ENCODE measurements around the gene DGKG.

Gene DGKG

DNA sequence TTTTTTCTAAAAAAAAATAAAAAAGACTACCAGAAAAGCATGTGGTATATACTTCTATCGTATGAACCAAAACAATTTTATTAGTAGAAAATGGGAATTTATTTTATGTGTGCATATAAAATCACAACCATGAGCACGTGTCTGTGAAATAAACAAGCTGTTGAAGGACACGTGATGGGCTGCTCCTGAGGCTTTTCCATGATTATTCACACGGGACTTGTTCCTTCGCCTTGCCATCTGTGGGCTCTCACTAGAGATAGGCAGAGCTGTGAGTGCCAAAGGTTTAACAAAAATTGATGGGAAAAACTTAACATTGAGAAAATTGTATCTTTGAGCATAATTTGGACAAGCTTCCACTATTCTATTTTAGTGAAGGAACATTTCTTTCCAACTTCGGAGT is 240.8 kb downstream of the DGKG start:
- H3K4me3 ChIP-seq (ENCODE audit: low read length), result no peak overlapping the region
- TF ChIP-seq, protein P1, sequence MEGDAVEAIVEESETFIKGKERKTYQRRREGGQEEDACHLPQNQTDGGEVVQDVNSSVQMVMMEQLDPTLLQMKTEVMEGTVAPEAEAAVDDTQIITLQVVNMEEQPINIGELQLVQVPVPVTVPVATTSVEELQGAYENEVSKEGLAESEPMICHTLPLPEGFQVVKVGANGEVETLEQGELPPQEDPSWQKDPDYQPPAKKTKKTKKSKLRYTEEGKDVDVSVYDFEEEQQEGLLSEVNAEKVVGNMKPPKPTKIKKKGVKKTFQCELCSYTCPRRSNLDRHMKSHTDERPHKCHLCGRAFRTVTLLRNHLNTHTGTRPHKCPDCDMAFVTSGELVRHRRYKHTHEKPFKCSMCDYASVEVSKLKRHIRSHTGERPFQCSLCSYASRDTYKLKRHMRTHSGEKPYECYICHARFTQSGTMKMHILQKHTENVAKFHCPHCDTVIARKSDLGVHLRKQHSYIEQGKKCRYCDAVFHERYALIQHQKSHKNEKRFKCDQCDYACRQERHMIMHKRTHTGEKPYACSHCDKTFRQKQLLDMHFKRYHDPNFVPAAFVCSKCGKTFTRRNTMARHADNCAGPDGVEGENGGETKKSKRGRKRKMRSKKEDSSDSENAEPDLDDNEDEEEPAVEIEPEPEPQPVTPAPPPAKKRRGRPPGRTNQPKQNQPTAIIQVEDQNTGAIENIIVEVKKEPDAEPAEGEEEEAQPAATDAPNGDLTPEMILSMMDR (conservative IDR thresholded peaks at IDR 0.05; ENCODE audit: low read depth, low read length), result no peak
- DNase-seq (ENCODE audit: low read depth), result no peak

DNA sequence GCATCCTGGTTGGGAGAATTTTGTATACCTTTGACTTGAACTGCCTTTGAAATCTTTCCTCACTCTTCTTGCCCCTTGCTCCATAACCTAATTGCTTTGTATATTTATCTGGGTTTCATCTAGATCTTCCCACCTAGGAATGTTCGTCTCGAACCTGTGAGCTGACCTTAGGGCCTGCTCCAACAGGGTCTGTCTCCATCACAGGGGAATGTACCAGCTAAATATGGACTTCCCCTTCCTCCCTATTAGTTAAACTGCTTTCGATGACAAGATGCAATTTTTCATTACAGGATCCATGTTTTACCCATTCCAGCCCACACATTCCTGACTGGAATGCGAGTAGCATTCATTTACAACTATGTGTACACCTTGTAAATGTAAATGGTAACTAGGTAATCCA is 242.5 kb downstream of the DGKG start:
- no peak overlapping the region for H3K4me3 ChIP-seq (ENCODE audit: low read length)
- no peak for DNase-seq (ENCODE audit: low read depth)
- TF ChIP-seq, protein P1 (conservative IDR thresholded peaks at IDR 0.05; ENCODE audit: low read depth, low read length), result no peak

DNA sequence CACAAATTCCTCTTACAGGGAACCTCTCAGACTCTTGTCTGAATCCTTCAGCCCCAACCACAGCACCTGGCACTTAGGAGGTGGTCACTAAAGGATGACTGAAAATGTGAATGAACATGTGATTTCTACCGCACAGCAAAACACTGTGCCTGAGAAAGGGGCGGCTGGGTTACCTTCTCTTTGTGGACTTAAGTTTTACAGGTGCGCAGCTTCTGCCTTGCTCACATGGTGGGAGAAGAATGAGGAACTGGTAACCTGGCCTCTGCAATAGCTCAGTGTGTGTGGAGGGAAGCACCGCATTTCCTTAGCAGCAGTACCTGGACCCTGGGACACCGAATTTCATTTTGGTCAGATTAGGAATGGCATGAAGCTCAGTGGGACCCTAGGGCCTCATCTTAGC is 243.3 kb downstream of the DGKG start:
- no peak for DNase-seq (ENCODE audit: low read depth)
- no peak overlapping the region for H3K4me3 ChIP-seq (ENCODE audit: low read length)
- TF ChIP-seq, protein P1 (conservative IDR thresholded peaks at IDR 0.05; ENCODE audit: low read depth, low read length), result no peak

DNA sequence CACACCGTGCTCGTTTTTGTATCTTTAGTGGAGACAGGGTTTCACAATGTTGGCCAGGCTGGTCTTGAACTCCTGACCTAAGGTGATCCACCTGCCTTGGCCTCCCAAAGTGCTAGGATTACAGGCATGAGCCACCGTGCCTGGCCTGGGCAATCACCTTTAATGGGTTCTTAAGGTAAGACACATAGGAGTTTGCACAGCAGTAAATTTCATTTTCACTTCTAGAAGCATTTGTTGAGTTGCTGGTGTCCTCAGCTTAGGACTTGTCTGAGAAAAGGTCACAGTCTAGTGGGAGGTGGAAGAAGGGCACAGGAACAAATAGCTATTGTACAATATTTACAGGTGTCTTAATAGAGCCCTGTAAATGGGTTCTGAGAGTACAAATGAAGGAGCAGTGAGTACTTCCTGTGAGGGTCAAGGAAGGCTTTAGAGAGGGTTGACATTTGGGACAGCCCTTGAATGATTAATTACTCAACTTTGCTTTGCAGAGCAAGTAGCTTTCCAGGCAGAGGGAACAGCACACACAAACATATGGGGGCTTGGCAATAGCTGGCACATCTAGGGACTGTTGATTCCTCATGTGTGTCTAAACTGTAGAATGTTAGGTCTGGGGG is 244.4 kb downstream of the DGKG start:
- no peak for DNase-seq (ENCODE audit: low read depth)
- TF ChIP-seq, protein P1 (conservative IDR thresholded peaks at IDR 0.05; ENCODE audit: low read depth, low read length), result no peak

DNA sequence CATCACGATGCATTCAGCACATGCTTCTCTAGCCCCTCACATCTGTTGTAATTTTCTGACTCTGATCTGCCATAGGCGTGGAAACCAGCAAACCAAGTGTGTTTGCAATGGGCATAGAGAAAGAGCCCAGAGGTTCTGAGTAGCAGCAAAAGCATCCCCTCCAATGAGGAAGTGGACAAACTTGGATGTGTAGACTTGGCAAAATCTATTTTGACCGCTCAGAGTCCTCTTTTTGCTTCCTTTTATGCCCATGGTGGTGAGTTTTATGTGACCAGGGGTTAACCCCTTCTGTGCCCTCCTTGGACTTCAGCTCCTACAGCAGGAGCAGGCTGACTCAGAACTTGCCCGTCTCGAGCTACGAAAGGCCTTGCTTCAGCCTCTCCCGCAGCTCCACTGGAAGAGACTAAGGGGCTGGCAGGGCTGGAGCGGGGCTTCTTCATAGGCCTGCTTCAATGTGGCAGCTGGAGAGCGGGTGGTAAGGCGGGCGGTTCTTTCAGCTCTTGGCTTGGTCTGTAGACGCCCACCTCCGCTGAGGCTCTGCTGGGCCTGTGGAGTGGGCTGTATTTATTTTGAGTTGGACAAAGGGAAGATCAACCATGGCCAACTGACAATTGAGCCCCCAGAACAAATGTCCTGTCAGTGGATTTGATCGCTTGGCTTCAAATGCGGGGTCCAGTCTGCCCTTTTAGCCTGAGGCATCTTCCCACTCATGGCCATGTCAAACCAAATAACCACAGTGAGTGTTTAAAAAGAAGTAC is 246.6 kb downstream of the DGKG start:
- no peak for DNase-seq (ENCODE audit: low read depth)
- TF ChIP-seq, protein P1 (conservative IDR thresholded peaks at IDR 0.05; ENCODE audit: low read depth, low read length), result no peak
- no peak overlapping the region for H3K4me3 ChIP-seq (ENCODE audit: low read length)

More for the DNA sequence above, 244.4 kb downstream of the DGKG start:
- H3K4me3 ChIP-seq (ENCODE audit: low read length), result no peak overlapping the region

DNA sequence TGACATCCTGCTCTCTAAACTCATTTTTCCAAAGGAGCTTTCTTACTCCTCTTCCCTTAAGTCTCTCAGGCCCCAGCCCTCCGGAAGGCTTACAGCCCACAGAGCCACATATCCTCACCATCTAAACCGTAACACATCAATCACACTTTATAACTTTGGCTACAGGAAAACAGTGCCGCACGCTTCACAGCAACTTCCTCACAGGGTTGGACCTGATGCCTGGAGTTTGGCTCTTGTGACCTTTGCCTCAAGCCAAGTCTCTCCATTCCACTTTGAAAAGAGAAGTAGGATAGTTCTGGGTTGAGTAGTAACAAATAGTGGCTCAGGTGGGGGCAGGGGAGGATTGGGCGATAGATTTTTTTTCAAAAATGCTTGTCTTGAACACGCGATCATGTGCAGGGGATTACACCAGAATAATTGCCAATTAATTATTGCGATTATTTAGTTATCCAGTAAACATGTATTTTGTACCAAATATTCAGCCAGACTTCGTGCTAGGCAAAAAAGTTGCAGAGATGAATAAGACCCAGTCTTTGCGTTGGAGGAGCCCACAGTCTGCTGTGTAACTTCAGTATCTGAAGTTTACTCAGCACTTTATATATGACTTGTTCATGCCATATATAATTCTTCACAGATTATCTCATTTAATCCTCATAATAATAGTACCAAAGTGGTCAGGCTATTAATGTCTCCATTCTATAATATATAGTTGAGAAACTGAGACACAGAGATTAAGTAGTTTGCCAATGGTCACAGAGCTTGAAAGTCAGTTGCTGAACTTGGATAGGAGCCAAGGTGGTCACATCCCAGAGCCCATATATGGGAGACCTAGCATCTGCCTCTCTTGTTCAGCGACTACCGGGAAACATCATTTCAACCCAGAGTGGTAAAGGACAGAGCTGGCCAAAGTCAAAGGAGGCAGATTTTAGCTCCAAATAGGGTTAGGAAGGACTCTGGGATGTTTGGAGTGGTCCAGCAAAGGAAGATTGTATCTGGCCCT is 250.8 kb downstream of the DGKG start:
- TF ChIP-seq, protein P1 (conservative IDR thresholded peaks at IDR 0.05; ENCODE audit: low read depth, low read length), result no peak
- DNase-seq (ENCODE audit: low read depth), result no peak
- no peak overlapping the region for H3K4me3 ChIP-seq (ENCODE audit: low read length)

All from retinal pigment epithelial cell (primary cell).